Kidney (tissue), 14 donors: ENCODE data around the gene BORCS5. TPM values are rescaled to one million over a fixed set of nuclear protein-coding genes. Genes with fewer than 3 reads are reported as not detected.

ENCODE experiments used
- DNase-seq, 5 donors: peaks; one replicate each; pipeline ENCODE4 v3.0.0-alpha.2; 2013 to 2020
- FAIRE-seq: peaks from 2 replicates; lab custom pipeline; 2012; peaks lifted over from hg19 to GRCh38; lab: Jason Lieb, UNC
- H3K27ac ChIP-seq, 2 donors: one replicate each; pipeline ENCODE4 v1.7.0; 2013; ENCODE audit warnings: low read depth in 2 of 2, low read length in 2 of 2, inconsistent platforms in 1 of 2
- H3K27me3 ChIP-seq: one replicate; pipeline ENCODE4 v1.7.1; 2013; ENCODE audit warnings: low read length, inconsistent platforms; ENCODE audit not compliant: control insufficient read depth, insufficient read depth
- H3K36me3 ChIP-seq, 3 donors: one replicate each; pipeline versions ENCODE4 v1.7.0 to v1.7.1; 2013; ENCODE audit warnings: low read length in 3 of 3, control low read depth in 1 of 3, inconsistent platforms in 1 of 3; ENCODE audit not compliant: insufficient read depth in 3 of 3, control insufficient read depth in 2 of 3
- H3K4me1 ChIP-seq, 3 donors: one replicate each; pipeline versions ENCODE4 v1.7.0 to v1.7.1; 2013; ENCODE audit warnings: low read length in 3 of 3, inconsistent platforms in 1 of 3, low read depth in 1 of 3; ENCODE audit not compliant: control insufficient read depth in 2 of 3, insufficient read depth in 2 of 3
- H3K4me3 ChIP-seq, 3 donors: one replicate each; pipeline versions ENCODE4 v1.7.0 to v1.8.1; 2013; ENCODE audit warnings: low read length in 3 of 3, control low read depth in 1 of 3, inconsistent platforms in 1 of 3
- H3K9ac ChIP-seq, 3 donors: one replicate each; pipeline versions ENCODE4 v1.7.0 to v1.7.1; 2013; ENCODE audit warnings: low read length in 3 of 3, control low read depth in 1 of 3, inconsistent platforms in 1 of 3
- H3K9me3 ChIP-seq, 3 donors: one replicate each; pipeline versions ENCODE4 v1.7.0 to v1.7.1; 2013; ENCODE audit warnings: low read length in 3 of 3, control low read depth in 1 of 3, inconsistent platforms in 1 of 3; ENCODE audit not compliant: control insufficient read depth in 2 of 3, insufficient read depth in 1 of 3
- CTCF ChIP-seq: IDR thresholded peaks from 3 replicates; pipeline ENCODE4 v1.5.1; 2012; ENCODE audit warnings: mild to moderate bottlenecking, moderate library complexity, borderline replicate concordance; ENCODE audit not compliant: insufficient read depth; ENCODE audit errors: extremely low read depth
- intact Hi-C: fragments of 100-400 bp; cut with DNase I; formaldehyde crosslinking; loops from one replicate; pipeline ENCODE4 v1.11.1; 2022
- polyA plus RNA-seq: library from polyadenylated mRNA; stranded (reverse); fragments of 350-450 nt; fragmentation: Illumina TruSeq; extraction: RNeasy Lipid Tissue Mini Kit (QIAGEN cat#74804); gene quantifications from one replicate; pipeline ENCODE4 v1.2.3, GENCODE V29; 2014; ENCODE audit warnings: low read depth, low replicate concordance; ENCODE audit not compliant: insufficient read depth
- total RNA-seq: library from RNA; stranded (reverse); fragmentation: NEBNext Ultra II Directional; extraction: Animal tissue kit (Norgen Biotek cat#: 25700); gene quantifications from one replicate; pipeline ENCODE4 v1.2.1, GENCODE V29; 2021
- donor health status: control.
- donor health status: control.
- donor health status: control.
- donor health status: control.
- donor health status: control.
- donor health status: DM: yes; HTN: yes; CAD: no.
- donor health status: Normal renal cell carcinoma (clear cell type).

The BORCS5 gene
- total and polyA plus RNA-seq, 2 donors from 2014 or later = 11.2 to 14.0 TPM

- no peak for FAIRE-seq
- no peak overlapping the region for H3K9ac ChIP-seq
- H3K4me1 ChIP-seq = no peaks in the 10 kb centered on the region
Observed at GRCh38 chr12:12488823-12489550, 132.1 kb downstream of the BORCS5 start.

GRCh38 chr12:12491606-12492005 is 134.7 kb downstream of the BORCS5 start:
- Histone ChIP-seq H3K9ac (no peak overlapping the region), H3K9me3 (no peaks in the 10 kb centered on the region), H3K27ac (no peak overlapping the region), H3K36me3 (peaks cover 0 to 5% (median 0%) of the 10 kb centered on the region in 3 donors), H3K4me3 (no peak overlapping the region), H3K27me3 (no peaks in the 10 kb centered on the region), H3K4me1 (no peaks in the 10 kb centered on the region)
- FAIRE-seq = no peak
- no peak for TF ChIP-seq CTCF
- no peak for DNase-seq
- intact Hi-C loops = no loop called here

More at GRCh38 chr12:12488823-12489550, 132.1 kb downstream of the BORCS5 start:
- Histone ChIP-seq H3K4me3 (no peak overlapping the region), H3K27me3 (no peaks in the 10 kb centered on the region), H3K9me3 (no peaks in the 10 kb centered on the region), H3K27ac (no peak overlapping the region), H3K36me3 (peaks cover 0 to 11% (median 3%) of the 10 kb centered on the region in 3 donors)
- intact Hi-C loops = no loop called here
- TF ChIP-seq CTCF = no peak
- no peak for DNase-seq

GRCh38 chr12:12492547-12492946 is 135.7 kb downstream of the BORCS5 start:
- Histone ChIP-seq H3K9me3 (no peaks in the 10 kb centered on the region), H3K27me3 (no peaks in the 10 kb centered on the region), H3K9ac (no peak overlapping the region), H3K4me3 (no peak overlapping the region), H3K36me3 (no peaks in the 10 kb centered on the region), H3K4me1 (no peaks in the 10 kb centered on the region), H3K27ac (no peak overlapping the region)
- DNase-seq (no peak), FAIRE-seq (no peak)
- intact Hi-C loops = no loop called here
- no peak for TF ChIP-seq CTCF

DNA sequence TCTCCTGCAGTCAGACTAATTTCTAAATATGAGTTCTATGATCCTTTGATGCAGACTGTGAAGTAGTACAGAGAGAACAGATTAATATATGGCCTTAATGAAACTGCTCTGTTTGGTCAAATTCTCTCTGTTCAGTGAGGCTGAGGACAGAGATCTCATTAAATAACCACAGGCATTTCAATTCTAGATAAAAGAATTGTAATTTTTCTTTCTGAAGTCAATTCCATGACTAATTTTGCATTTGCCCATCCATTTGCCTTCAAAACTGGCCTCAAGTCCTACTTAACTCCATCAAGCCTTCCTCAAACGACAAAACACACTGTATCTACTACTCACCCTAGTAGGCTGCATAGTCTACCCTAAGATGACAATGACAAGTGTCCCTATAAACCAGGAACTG is 138.7 kb downstream of the BORCS5 start:
- Histone ChIP-seq H3K9me3 (no peaks in the 10 kb centered on the region), H3K27ac (no peak overlapping the region), H3K4me3 (no peak overlapping the region), H3K9ac (no peak overlapping the region), H3K36me3 (no peaks in the 10 kb centered on the region), H3K4me1 (no peaks in the 10 kb centered on the region), H3K27me3 (no peaks in the 10 kb centered on the region)
- intact Hi-C loops = no loop called here
- FAIRE-seq (no peak), DNase-seq (no peak)
- no peak for TF ChIP-seq CTCF
